Measurements from ENCODE around the gene MPZL1.

The MPZL1 gene

DNA sequence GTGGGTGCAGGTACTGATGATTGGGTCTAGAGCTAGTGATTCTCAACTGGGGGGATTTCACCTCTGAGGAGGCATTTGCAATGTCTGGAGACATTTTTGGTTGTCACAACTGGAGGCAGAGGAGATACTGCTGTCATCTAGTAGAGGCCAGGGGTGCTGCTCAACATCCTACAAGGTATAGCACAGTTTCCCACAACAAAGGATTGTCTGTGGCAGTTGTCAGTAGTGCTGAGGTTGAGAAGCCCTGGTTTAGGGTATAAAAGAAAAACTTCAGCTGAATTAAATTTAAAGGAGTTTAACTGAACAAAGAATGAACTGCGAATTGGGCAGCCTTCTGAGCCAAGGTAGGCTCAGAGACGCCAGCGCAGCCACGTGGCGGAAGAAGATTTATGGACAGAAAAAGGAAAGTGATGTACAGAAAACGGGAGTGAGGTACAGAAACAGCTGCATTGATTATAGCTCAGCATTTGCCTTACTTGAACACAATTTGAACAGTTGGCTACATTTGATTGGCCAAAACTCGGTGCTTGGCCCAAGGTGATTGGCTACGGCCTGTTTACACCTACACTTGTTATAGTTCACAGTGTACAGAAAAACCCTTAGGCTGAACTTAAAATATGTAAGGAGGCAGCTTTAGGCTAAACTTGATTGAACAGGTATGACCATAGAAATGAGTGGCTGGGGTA is 40.4 kb downstream of the MPZL1 start:
- H3K27me3 Mint-ChIP-seq (ENCODE audit: low read depth, poor library complexity): no peaks in the 10 kb centered on the region
- peaks cover 24% of the 10 kb centered on the region for H3K4me1 Mint-ChIP-seq
- TF ChIP-seq CTCF (IDR thresholded peaks at IDR 0.05): no peak
- no peaks in the 10 kb centered on the region for H3K9me3 Mint-ChIP-seq
- H3K27ac Mint-ChIP-seq: peak overlapping the region; percentile 15
- no peak for DNase-seq
- H3K4me3 Mint-ChIP-seq: no peak overlapping the region
- peaks cover 11% of the 10 kb centered on the region for H3K36me3 Mint-ChIP-seq (ENCODE audit: low read depth)

DNA sequence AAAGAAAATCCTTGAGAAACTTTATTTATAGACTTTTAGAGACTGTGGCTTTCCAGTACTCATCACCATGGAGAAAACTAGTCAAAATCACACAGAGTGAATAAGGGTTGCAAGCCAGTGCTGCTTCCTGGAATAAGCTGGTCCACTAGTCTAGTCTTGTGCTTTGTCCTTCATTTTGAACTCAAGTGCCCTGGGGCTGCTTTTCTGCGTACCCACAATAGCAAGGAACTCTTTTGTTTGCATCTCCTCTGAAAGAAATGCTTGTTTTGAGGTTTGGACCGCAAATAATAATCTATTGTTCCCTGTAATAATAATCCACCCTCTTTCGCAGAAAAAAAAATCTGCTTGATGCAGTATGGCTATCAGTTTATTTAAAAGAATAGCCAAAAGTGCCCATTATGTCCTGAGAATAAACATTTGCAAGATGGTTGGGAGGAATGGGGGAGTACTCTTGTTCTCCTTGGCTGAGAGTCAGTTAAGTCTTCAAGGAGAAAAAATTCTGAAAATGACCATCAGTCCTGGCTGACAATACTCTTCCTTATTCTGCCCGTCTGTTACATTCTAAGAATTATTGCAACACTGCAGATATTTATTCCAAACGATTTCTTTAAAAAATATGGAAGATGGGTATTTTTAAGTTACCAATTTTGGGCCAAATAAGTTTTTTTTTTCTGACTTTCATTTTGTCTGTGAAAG is 41.9 kb downstream of the MPZL1 start:
- TF ChIP-seq CTCF (IDR thresholded peaks at IDR 0.05): no peak
- Mint-ChIP-seq H3K27me3 (ENCODE audit: low read depth, poor library complexity) (no peaks in the 10 kb centered on the region), H3K4me1 (peaks cover 24% of the 10 kb centered on the region), H3K4me3 (no peak overlapping the region), H3K36me3 (ENCODE audit: low read depth) (peaks cover 22% of the 10 kb centered on the region), H3K27ac (no peak overlapping the region), H3K9me3 (no peaks in the 10 kb centered on the region)
- DNase-seq: no peak

- Mint-ChIP-seq H3K9me3 (peaks cover under 1% of the 10 kb centered on the region), H3K4me1 (peaks cover 21% of the 10 kb centered on the region), H3K36me3 (ENCODE audit: low read depth) (peaks cover 30% of the 10 kb centered on the region), H3K4me3 (no peak overlapping the region), H3K27me3 (ENCODE audit: low read depth, poor library complexity) (no peaks in the 10 kb centered on the region), H3K27ac (no peak overlapping the region)
- DNase-seq: no peak
- TF ChIP-seq CTCF (IDR thresholded peaks at IDR 0.05): no peak
Observed at GRCh38 chr1:167764458-167765330, 42.9 kb downstream of the MPZL1 start.

DNA sequence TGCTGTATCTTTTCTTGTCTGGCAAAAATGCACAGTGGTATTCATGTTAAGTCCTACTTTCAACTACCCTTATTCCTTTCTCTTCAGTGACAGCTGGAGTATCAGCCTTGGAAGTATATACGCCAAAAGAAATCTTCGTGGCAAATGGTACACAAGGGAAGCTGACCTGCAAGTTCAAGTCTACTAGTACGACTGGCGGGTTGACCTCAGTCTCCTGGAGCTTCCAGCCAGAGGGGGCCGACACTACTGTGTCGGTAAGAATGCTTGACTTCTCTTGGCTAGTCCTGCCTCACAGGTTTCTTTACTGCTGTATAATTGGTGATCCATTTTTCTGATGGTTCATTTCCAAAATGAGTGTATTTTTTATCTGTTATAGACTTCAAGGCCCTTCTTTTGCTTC is 43.7 kb downstream of the MPZL1 start:
- no peak for DNase-seq
- H3K27ac Mint-ChIP-seq: no peak overlapping the region
- peaks cover 34% of the 10 kb centered on the region for H3K36me3 Mint-ChIP-seq (ENCODE audit: low read depth)
- H3K9me3 Mint-ChIP-seq: peaks cover 5% of the 10 kb centered on the region
- H3K27me3 Mint-ChIP-seq (ENCODE audit: low read depth, poor library complexity): no peaks in the 10 kb centered on the region
- peaks cover 15% of the 10 kb centered on the region for H3K4me1 Mint-ChIP-seq
- H3K4me3 Mint-ChIP-seq: no peak overlapping the region
- no peak for TF ChIP-seq CTCF (IDR thresholded peaks at IDR 0.05)

- Mint-ChIP-seq H3K27me3 (ENCODE audit: low read depth, poor library complexity) (no peaks in the 10 kb centered on the region), H3K27ac (no peak overlapping the region), H3K36me3 (ENCODE audit: low read depth) (peaks cover 44% of the 10 kb centered on the region), H3K4me1 (peaks cover 5% of the 10 kb centered on the region), H3K4me3 (no peak overlapping the region), H3K9me3 (peaks cover 11% of the 10 kb centered on the region)
- no peak for DNase-seq
- no peak for TF ChIP-seq CTCF (IDR thresholded peaks at IDR 0.05)
Observed at GRCh38 chr1:167766538-167766937, 44.8 kb downstream of the MPZL1 start.
